PC-9 (cell line): ENCODE data around the gene SAMHD1. TPM values are rescaled to one million over a fixed set of nuclear protein-coding genes. Genes with fewer than 3 reads are reported as not detected.

Experiments used
- BruUV-seq: library from RNA; stranded (reverse); fragments of 400-500 nt; replicated peaks from 2 replicates; lab custom pipeline; 2021; lab: Mats Ljungman, UMichigan
- CTCF ChIA-PET: fragments of 300-600 bp; sonication (Branson Sonifier 250); formaldehyde crosslinking; loops from one replicate; lab custom pipeline; 2022; ENCODE audit warnings: antibody characterized with exemption; lab: Charles Lee
- POLR2A ChIA-PET: fragments of 300-600 bp; sonication (Branson Sonifier 250); formaldehyde crosslinking; loops from one replicate; lab custom pipeline; 2022; ENCODE audit warnings: antibody characterized with exemption; ENCODE audit not compliant: unreplicated experiment; lab: Charles Lee
- DNase-seq, 2 experiments: peaks; one replicate each; pipeline versions ENCODE4 v3.0.0 to v3.0.0-alpha.2; 2015 to 2022; ENCODE audit warnings: mixed read lengths in 1 of 2
- H2AFZ ChIP-seq: fragments of 200-600 bp; sonication (generic); 2 replicates; pipeline ENCODE4 v1.8.1; 2017; ENCODE audit warnings: antibody characterized with exemption
- H3F3A ChIP-seq: fragments of 200-600 bp; sonication (generic); 2 replicates; pipeline ENCODE4 v1.8.1; 2017; ENCODE audit warnings: antibody characterized with exemption, mild to moderate bottlenecking, low read depth; ENCODE audit not compliant: insufficient read depth
- H3K27ac ChIP-seq: fragments of 200-600 bp; sonication (generic); 2 replicates; pipeline ENCODE4 v1.6.1; 2016; ENCODE audit warnings: mixed run types
- H3K27me3 ChIP-seq: fragments of 200-600 bp; sonication (generic); 2 replicates; pipeline ENCODE4 v1.6.1; 2016; ENCODE audit warnings: low read depth, mixed run types; ENCODE audit not compliant: insufficient read depth
- H3K36me3 ChIP-seq: fragments of 200-600 bp; sonication (generic); 2 replicates; pipeline ENCODE4 v1.6.1; 2016; ENCODE audit warnings: low read depth, mixed run types
- H3K4me1 ChIP-seq: fragments of 200-600 bp; sonication (generic); replicated peaks from 2 replicates; pipeline ENCODE4 v1.6.1; 2016; ENCODE audit warnings: mixed run types; ENCODE audit not compliant: insufficient read depth
- H3K4me2 ChIP-seq: fragments of 200-600 bp; sonication (generic); 2 replicates; pipeline ENCODE4 v1.6.1; 2017; ENCODE audit warnings: mixed run types
- H3K4me3 ChIP-seq: fragments of 200-600 bp; sonication (generic); 2 replicates; pipeline ENCODE4 v1.6.1; 2016; ENCODE audit warnings: mixed run types
- H3K79me2 ChIP-seq: fragments of 200-600 bp; sonication (generic); 2 replicates; pipeline ENCODE4 v1.6.1; 2017; ENCODE audit warnings: low read depth, mixed run types
- H3K9me2 ChIP-seq: fragments of 200-600 bp; sonication (generic); 2 replicates; pipeline ENCODE4 v1.8.1; 2017; ENCODE audit warnings: mild to moderate bottlenecking; ENCODE audit not compliant: insufficient read depth
- H3K9me3 ChIP-seq: fragments of 200-600 bp; sonication (generic); 2 replicates; pipeline ENCODE4 v1.8.1; 2016; ENCODE audit warnings: low read depth; ENCODE audit not compliant: insufficient read depth
- H4K20me1 ChIP-seq: fragments of 200-600 bp; sonication (generic); 2 replicates; pipeline ENCODE4 v1.8.1; 2017; ENCODE audit not compliant: insufficient read depth
- CTCF ChIP-seq: fragments of 200-600 bp; sonication (generic); conservative IDR thresholded peaks from 2 replicates; pipeline ENCODE4 v1.6.1; 2017; ENCODE audit warnings: mixed run types, antibody characterized with exemption, mild to moderate bottlenecking, moderate library complexity
- EZH2 ChIP-seq: fragments of 200-600 bp; sonication (generic); IDR thresholded peaks from 2 replicates; pipeline ENCODE4 v1.8.0; 2017; ENCODE audit warnings: antibody characterized with exemption, low read depth
- intact Hi-C: fragments of 100-400 bp; cut with micrococcal nuclease; formaldehyde crosslinking; loops from one replicate; pipeline ENCODE4 v1.10.0; 2022; ENCODE audit not compliant: unreplicated experiment
- total RNA-seq: library from RNA; stranded (reverse); gene quantifications from 2 replicates; pipeline ENCODE4 v1.2.3, GENCODE V29; 2021

The SAMHD1 gene
- total RNA-seq, 1 experiment from 2014 or later = 21.2 TPM

DNA sequence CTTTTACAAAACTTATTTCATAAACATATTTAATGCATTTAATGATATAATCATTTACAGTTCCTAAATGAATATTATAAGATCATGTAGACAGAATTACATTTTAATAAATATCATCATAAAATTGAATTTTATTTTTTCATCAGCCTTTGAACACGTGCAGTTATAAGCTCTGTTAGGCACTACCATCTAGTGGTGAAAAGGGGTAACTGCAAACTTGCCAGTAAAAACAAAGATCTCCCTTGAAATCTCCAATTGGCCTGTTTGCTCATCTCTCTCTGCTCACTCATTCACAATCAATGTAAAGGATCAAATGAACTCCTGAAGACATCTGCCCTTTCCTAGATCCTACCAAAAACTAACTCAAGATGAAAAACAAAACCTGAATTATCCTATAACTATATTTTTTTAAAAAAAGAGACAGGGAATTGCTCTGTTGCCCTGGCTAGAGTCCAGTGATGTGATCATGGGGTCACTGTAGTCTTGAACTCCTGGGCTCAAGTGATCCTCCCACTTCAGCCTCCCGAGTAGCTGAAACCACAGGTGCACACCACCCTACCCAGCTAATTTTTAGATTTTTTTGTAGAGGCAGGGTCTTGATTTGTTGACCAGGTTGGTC, 31.7 kb downstream of the SAMHD1 start:
- no TSS peak for BruUV-seq
- H3F3A ChIP-seq = peaks cover 3% of the 10 kb centered on the region
- no peak overlapping the region for H3K27ac ChIP-seq
- no peak overlapping the region for H3K4me2 ChIP-seq
- no peak overlapping the region for H3K4me3 ChIP-seq
- TF ChIP-seq CTCF (peak; percentile 89), EZH2 (no peak)
- peak; percentile 25 to 40 for DNase-seq
- H3K79me2 ChIP-seq = no peaks in the 10 kb centered on the region
- intact Hi-C loops = loop anchor here (1.0 to 10.0 kb wide), 2 partner anchors 128 to 705 kb away; no protein-coding TSS in a partner anchor
- H3K4me1 ChIP-seq = peaks cover 15% of the 10 kb centered on the region
- CTCF ChIA-PET = interaction anchor here (0.5 to 0.7 kb wide), 4 partner anchors 8 to 704 kb away, joined by 3 to 6 read pairs (median 4); a partner anchor contains a TSS
- H2AFZ ChIP-seq = no peak overlapping the region
- no peaks in the 10 kb centered on the region for H3K9me2 ChIP-seq
- H3K36me3 ChIP-seq = no peaks in the 10 kb centered on the region
- no peaks in the 10 kb centered on the region for H3K27me3 ChIP-seq
- H4K20me1 ChIP-seq = no peaks in the 10 kb centered on the region
- no peaks in the 10 kb centered on the region for H3K9me3 ChIP-seq
- POLR2A ChIA-PET = interaction anchor here (0.7 kb wide), 1 partner anchor 252 kb away, joined by 4 read pairs; no protein-coding TSS in a partner anchor

DNA sequence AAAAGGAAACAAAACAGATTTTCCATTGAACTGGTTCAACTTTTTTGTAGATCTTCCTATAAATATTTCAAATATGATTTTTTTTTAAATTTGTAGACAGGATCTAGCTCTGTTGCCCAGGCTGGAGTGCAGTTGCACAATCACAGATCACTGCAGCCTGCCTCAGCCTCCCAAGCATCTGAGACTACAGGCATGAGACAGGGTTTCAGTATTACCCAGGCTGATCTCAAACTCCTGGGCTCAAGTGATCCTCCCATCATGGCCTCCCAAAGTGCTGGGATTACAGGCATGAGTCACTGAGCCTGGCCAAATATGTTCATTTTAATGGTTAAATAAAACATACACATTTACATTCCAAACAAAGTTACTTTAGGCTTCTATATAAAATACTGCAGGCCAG, 33.6 kb downstream of the SAMHD1 start:
- no peak for DNase-seq
- H3K27me3 ChIP-seq = no peaks in the 10 kb centered on the region
- no peaks in the 10 kb centered on the region for H3K4me1 ChIP-seq
- H3K9me3 ChIP-seq = no peaks in the 10 kb centered on the region
- TF ChIP-seq EZH2 (no peak), CTCF (no peak)
- H3K79me2 ChIP-seq = no peaks in the 10 kb centered on the region
- ChIA-PET POLR2A (no interaction called here), CTCF (interaction anchor here (0.7 kb wide), 1 partner anchor 115 kb away, joined by 11 read pairs; no protein-coding TSS in a partner anchor)
- H3K4me2 ChIP-seq = no peak overlapping the region
- H3F3A ChIP-seq = peaks cover 3% of the 10 kb centered on the region
- no TSS peak for BruUV-seq
- no peak overlapping the region for H3K27ac ChIP-seq
- no peaks in the 10 kb centered on the region for H3K36me3 ChIP-seq
- H4K20me1 ChIP-seq = no peaks in the 10 kb centered on the region
- no peaks in the 10 kb centered on the region for H3K9me2 ChIP-seq
- no peak overlapping the region for H2AFZ ChIP-seq
- intact Hi-C loops = loop anchor here (10.0 kb wide), 1 partner anchor 703 kb away; no protein-coding TSS in a partner anchor
- H3K4me3 ChIP-seq = no peak overlapping the region

- H3K9me3 ChIP-seq = no peaks in the 10 kb centered on the region
- H3K27ac ChIP-seq = no peak overlapping the region
- POLR2A ChIA-PET = interaction anchor here (0.6 kb wide), 1 partner anchor 303 kb away, joined by 4 read pairs; no protein-coding TSS in a partner anchor
- CTCF ChIA-PET = no interaction called here
- BruUV-seq = no TSS peak
- H3K27me3 ChIP-seq = no peaks in the 10 kb centered on the region
- intact Hi-C loops = loop anchor here (10.0 kb wide), 1 partner anchor 702 kb away; no protein-coding TSS in a partner anchor
- H3K4me3 ChIP-seq = no peak overlapping the region
- TF ChIP-seq CTCF (no peak), EZH2 (no peak)
- H3K4me1 ChIP-seq = no peaks in the 10 kb centered on the region
- peaks cover 3% of the 10 kb centered on the region for H3F3A ChIP-seq
- H2AFZ ChIP-seq = no peak overlapping the region
- no peaks in the 10 kb centered on the region for H3K79me2 ChIP-seq
- H3K36me3 ChIP-seq = no peaks in the 10 kb centered on the region
- H4K20me1 ChIP-seq = no peaks in the 10 kb centered on the region
- no peak overlapping the region for H3K4me2 ChIP-seq
- no peaks in the 10 kb centered on the region for H3K9me2 ChIP-seq
- DNase-seq = no peak
Observed at GRCh38 chr20:36917240-36917639, 34.3 kb downstream of the SAMHD1 start.
